BE2C (cell line): ENCODE data around the gene PLSCR1.
A peak's percentile ranks its signal among the peaks of the same experiment; 100 is the strongest.

Experiments used
- DNase-seq: peaks from one replicate; pipeline ENCODE4 v3.0.0-alpha.2; 2020
- H3K27me3 ChIP-seq: fragments of 250-450 bp; sonication (Bioruptor Pico); 2 replicates; pipeline ENCODE4 v1.5.1; 2020; ENCODE audit warnings: mild to moderate bottlenecking
- H3K36me3 ChIP-seq: fragments of 250-450 bp; sonication (Bioruptor Pico); 2 replicates; pipeline ENCODE4 v1.5.1; 2020; ENCODE audit warnings: mild to moderate bottlenecking
- H3K4me1 ChIP-seq: fragments of 250-450 bp; sonication (Bioruptor Pico); 2 replicates; pipeline ENCODE4 v1.5.1; 2020
- H3K4me3 ChIP-seq: 2 replicates; pipeline ENCODE4 v1.5.1; 2011; ENCODE audit warnings: low read depth, low read length
- H3K9me3 ChIP-seq: fragments of 250-450 bp; sonication (Bioruptor Pico); 2 replicates; pipeline ENCODE4 v1.5.1; 2020
- TF ChIP-seq, protein P1 (sequence below): IDR thresholded peaks from 2 replicates; pipeline ENCODE4 v1.5.1; 2012; ENCODE audit warnings: mild to moderate bottlenecking, low read depth, low read length

The PLSCR1 gene

DNA sequence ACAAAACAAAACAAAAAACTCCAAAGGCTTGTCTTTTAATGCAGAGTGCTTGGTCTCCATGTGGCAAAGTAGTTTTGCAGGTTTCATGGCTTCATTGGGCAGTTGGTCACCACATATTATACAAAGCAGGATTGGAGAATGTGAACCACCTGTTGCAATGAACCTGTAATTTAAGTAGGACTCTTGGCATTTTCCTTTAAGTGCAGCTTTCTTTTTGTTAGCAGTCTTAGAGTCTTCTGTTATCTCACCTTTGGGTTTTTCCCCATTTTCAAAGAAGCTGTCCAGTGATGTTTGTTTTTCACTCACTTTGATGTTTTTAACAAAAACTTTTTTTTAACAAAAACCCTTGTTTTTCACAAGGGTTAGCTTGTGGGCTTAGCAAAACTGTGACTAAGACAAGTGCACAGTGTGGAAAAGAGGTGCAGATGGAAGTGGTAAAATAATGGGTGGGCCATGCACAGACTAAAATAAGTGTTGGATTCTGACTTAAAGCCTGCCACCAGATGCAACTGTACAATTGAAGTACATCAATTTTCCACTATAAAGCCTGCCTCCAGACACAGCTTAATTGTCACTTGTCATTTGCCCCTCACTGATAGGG lies 2.9 kb upstream of the PLSCR1 start:
- peaks cover 5% of the 10 kb centered on the region for H3K27me3 ChIP-seq
- H3K9me3 ChIP-seq, result no peaks in the 10 kb centered on the region
- H3K36me3 ChIP-seq, result no peaks in the 10 kb centered on the region
- no peak for DNase-seq
- no peaks in the 10 kb centered on the region for H3K4me1 ChIP-seq
- TF ChIP-seq, protein P1, sequence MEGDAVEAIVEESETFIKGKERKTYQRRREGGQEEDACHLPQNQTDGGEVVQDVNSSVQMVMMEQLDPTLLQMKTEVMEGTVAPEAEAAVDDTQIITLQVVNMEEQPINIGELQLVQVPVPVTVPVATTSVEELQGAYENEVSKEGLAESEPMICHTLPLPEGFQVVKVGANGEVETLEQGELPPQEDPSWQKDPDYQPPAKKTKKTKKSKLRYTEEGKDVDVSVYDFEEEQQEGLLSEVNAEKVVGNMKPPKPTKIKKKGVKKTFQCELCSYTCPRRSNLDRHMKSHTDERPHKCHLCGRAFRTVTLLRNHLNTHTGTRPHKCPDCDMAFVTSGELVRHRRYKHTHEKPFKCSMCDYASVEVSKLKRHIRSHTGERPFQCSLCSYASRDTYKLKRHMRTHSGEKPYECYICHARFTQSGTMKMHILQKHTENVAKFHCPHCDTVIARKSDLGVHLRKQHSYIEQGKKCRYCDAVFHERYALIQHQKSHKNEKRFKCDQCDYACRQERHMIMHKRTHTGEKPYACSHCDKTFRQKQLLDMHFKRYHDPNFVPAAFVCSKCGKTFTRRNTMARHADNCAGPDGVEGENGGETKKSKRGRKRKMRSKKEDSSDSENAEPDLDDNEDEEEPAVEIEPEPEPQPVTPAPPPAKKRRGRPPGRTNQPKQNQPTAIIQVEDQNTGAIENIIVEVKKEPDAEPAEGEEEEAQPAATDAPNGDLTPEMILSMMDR, result no peak
- H3K4me3 ChIP-seq, result no peak overlapping the region

DNA sequence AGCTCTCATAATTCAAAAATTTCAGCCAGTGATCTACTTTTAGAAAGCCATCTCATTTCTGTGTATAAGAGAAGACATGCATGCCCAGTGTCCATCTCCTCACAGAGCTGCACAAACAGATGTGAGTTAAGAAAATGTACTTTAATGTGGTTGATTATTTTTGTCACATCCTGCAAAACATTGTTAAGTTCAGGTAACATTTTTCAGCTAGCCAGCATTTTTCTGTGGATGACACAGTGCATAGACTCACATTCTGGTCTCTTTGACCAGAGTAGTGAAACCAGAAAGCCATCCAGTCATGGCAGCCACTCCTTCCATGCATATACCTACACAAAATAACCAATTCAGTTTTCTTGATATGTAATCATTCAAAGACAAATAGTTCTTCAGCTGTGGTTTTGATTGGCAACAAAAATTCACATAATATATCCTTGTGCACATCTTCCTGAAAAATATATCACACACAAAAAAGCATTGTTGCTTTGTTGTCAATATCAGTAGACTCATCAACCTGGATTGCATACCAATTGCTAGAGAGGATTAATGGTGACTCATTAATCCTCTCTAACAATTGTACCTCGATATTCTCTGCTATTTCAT lies 2.1 kb upstream of the PLSCR1 start:
- TF ChIP-seq, protein P1, result no peak
- H3K36me3 ChIP-seq, result no peaks in the 10 kb centered on the region
- no peak for DNase-seq
- H3K9me3 ChIP-seq, result no peaks in the 10 kb centered on the region
- H3K4me3 ChIP-seq, result no peak overlapping the region
- H3K4me1 ChIP-seq, result no peaks in the 10 kb centered on the region
- H3K27me3 ChIP-seq, result peaks cover 5% of the 10 kb centered on the region

DNA sequence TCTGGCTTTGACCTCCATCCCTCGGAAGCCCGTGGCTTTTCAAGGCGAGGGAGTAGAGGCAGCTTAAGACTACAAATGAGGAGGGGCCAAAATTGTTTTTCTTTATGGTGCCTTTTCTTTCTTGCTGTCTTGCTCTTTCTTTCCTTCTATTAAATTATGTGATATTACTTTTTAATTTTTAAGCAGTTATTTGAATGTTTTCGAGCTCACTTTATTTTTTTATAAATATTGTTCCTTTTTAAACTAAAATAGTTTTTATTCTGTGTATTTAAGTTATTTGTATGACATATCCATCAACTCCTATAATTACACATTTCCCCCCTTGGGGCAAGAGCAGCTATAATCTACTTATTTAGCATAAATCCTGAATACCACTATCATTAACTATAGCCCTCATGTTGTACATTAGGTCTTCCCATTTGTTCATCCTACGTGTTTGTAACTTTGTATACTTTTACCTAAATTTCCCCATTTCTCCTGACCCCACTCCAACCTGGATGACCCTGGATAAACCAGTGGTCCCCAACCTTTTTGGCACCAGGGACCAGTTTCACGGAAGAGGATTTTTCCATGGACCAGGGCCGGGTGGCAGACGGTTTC lies 622 bp upstream of the PLSCR1 start:
- TF ChIP-seq, protein P1, result no peak
- no peaks in the 10 kb centered on the region for H3K36me3 ChIP-seq

DNA sequence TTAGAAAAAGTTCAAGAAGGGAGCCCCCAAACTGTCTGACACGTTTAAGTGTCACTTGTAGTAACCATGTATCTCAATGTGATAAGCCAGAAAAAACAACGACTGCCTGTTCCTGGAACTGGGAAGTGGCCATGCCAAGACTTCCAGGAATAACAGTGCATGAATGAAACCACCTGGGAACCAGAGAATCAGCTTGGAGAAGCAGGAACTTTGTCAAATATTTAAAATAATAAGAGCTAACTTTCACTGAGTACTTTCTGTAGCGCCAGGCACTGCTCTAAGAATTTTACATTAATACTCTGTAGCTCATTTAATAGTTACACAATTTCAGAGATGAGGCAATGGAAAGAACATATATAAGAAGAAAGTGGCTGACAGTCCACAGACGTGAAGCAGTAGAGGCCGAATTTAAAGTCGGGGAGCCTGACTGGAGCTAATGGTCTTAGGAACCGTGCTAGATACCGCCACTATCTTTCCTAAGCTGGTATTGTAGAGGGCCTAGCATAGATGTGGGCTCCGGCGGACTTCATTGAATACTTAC lies 876 bp downstream of the PLSCR1 start:
- H3K4me1 ChIP-seq, result no peaks in the 10 kb centered on the region
- TF ChIP-seq, protein P1, result no peak
- no peak for DNase-seq
- no peaks in the 10 kb centered on the region for H3K36me3 ChIP-seq
- peaks cover 5% of the 10 kb centered on the region for H3K27me3 ChIP-seq
- no peak overlapping the region for H3K4me3 ChIP-seq
- no peaks in the 10 kb centered on the region for H3K9me3 ChIP-seq

More for the DNA sequence above, 622 bp upstream of the PLSCR1 start:
- Histone ChIP-seq H3K9me3 (no peaks in the 10 kb centered on the region), H3K4me1 (no peaks in the 10 kb centered on the region), H3K27me3 (peaks cover 5% of the 10 kb centered on the region), H3K4me3 (peak overlapping the region; percentile 67)
- no peak for DNase-seq

DNA sequence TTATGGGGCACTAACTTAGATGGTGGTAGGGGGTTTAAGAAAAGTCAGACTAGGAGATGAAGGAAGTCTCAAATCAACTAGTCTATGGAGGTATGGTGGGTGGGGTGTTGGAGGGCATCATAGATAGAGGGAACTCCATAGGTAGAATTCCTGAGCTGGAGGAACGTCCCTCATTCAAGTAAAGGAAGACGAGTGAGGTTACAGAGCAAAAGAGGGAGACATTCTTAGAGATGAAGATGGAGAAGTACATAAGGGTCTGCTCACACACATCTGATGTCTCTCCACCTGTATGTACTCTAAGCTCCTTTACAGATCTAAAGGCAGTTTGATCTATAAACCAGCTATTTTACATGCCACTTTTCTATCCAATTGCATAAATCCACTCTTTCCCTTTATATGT lies 1.4 kb downstream of the PLSCR1 start:
- Histone ChIP-seq H3K9me3 (no peaks in the 10 kb centered on the region), H3K4me3 (no peak overlapping the region), H3K36me3 (no peaks in the 10 kb centered on the region), H3K27me3 (peaks cover 5% of the 10 kb centered on the region), H3K4me1 (no peaks in the 10 kb centered on the region)
- TF ChIP-seq, protein P1, result no peak
- DNase-seq, result no peak

DNA sequence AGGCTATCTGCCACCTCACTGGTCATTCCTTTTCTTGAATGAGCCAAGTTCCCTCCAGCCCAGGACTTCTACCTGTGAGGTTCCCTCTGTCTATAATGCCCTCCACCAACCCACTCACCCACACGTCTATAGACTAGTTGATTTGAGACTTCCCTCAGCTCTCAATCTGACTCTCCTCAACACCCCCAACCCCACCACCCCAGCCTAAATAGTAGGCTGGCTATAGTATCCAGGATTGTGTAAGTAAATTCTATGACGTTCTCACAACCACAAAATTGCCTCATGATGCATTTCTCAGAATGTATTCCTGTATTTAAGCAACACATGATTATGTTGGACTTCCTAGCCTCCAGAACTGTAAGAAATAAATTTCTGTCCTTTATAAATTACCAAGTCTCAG lies 2.2 kb downstream of the PLSCR1 start:
- no peak for DNase-seq
- H3K9me3 ChIP-seq, result no peaks in the 10 kb centered on the region
- H3K36me3 ChIP-seq, result no peaks in the 10 kb centered on the region
- H3K27me3 ChIP-seq, result peaks cover 5% of the 10 kb centered on the region
- TF ChIP-seq, protein P1, result no peak
- no peak overlapping the region for H3K4me3 ChIP-seq
- H3K4me1 ChIP-seq, result no peaks in the 10 kb centered on the region
